ENCODE measurements around the gene CFLAR. TPM values are rescaled to one million over a fixed set of nuclear protein-coding genes. Genes with fewer than 3 reads are reported as not detected.
"Not testable (repeated sequence)": the region's sequence is repeated elsewhere in the genome, so short reads cannot be mapped to it uniquely, and the experiment has no call there.

CFLAR gene
- total and polyA plus RNA-seq, 2 donors: 58.5 to 84.5 TPM

- Histone ChIP-seq H3K9me3 (ENCODE audit: control insufficient read depth in 2 of 2, insufficient read depth in 1 of 2, low read length in 1 of 2) (peaks cover 0 to 13% of the 10 kb centered on the region in 2 donors), H3K27me3 (ENCODE audit: control insufficient read depth in 2 of 2, insufficient read depth in 1 of 2, low read length in 1 of 2) (no peaks in the 10 kb centered on the region), H3K27ac (ENCODE audit: low read depth in 1 of 2, low read length in 1 of 2) (peak overlapping the region; percentile 77 to 78), H3K4me1 (ENCODE audit: control insufficient read depth in 2 of 2, insufficient read depth in 2 of 2, low read length in 2 of 2) (peaks cover 7 to 35% of the 10 kb centered on the region in 2 donors), H3K36me3 (ENCODE audit: control insufficient read depth in 2 of 2, insufficient read depth in 2 of 2, low read length in 1 of 2) (peaks cover 0 to 8% of the 10 kb centered on the region in 2 donors), H3K4me3 (ENCODE audit: low read length in 2 of 2) (peak overlapping the region; percentile 61 to 75)
- peak in 1 of 9 donors; percentile 34 for DNase-seq (ENCODE audit: low read depth in 6 of 9, low spot score in 9 of 9)
- WGBS: 1% methylated on average over 4 of the region's 4 CpGs
Measured at GRCh38 chr2:201183365-201183727, 67.4 kb downstream of the CFLAR start.

- DNase-seq (ENCODE audit: low read depth in 6 of 9, low spot score in 9 of 9): peak in 1 of 9 donors; percentile 40
- H3K9me3 ChIP-seq (ENCODE audit: control insufficient read depth in 2 of 2, insufficient read depth in 1 of 2, low read length in 1 of 2): peaks cover 0 to 11% of the 10 kb centered on the region in 2 donors
- 8% methylated on average over 5 of the region's 5 CpGs for WGBS
- peak overlapping the region; percentile 28 to 36 for H3K27ac ChIP-seq (ENCODE audit: low read depth in 1 of 2, low read length in 1 of 2)
- not testable (repeated sequence) for H3K27me3 ChIP-seq (ENCODE audit: control insufficient read depth in 2 of 2, insufficient read depth in 1 of 2, low read length in 1 of 2)
- H3K36me3 ChIP-seq (ENCODE audit: control insufficient read depth in 2 of 2, insufficient read depth in 2 of 2, low read length in 1 of 2): peaks cover 0 to 11% of the 10 kb centered on the region in 2 donors
- peak overlapping the region; percentile 61 to 75 for H3K4me3 ChIP-seq (ENCODE audit: low read length in 2 of 2)
- peaks cover 9 to 35% of the 10 kb centered on the region in 2 donors for H3K4me1 ChIP-seq (ENCODE audit: control insufficient read depth in 2 of 2, insufficient read depth in 2 of 2, low read length in 2 of 2)
Measured at GRCh38 chr2:201183835-201184234, 67.9 kb downstream of the CFLAR start.

- Histone ChIP-seq H3K27ac (ENCODE audit: low read depth in 1 of 2, low read length in 1 of 2) (peak overlapping the region; percentile 11 to 28), H3K4me3 (ENCODE audit: low read length in 2 of 2) (peak overlapping the region; percentile 61 to 75), H3K4me1 (ENCODE audit: control insufficient read depth in 2 of 2, insufficient read depth in 2 of 2, low read length in 2 of 2) (peaks cover 9 to 35% of the 10 kb centered on the region in 2 donors), H3K36me3 (ENCODE audit: control insufficient read depth in 2 of 2, insufficient read depth in 2 of 2, low read length in 1 of 2) (peaks cover 0 to 11% of the 10 kb centered on the region in 2 donors)
- H3K27me3 ChIP-seq (ENCODE audit: control insufficient read depth in 2 of 2, insufficient read depth in 1 of 2, low read length in 1 of 2); DNase-seq (ENCODE audit: low read depth in 6 of 9, low spot score in 9 of 9); H3K9me3 ChIP-seq (ENCODE audit: control insufficient read depth in 2 of 2, insufficient read depth in 1 of 2, low read length in 1 of 2): not testable (repeated sequence)
- 15% methylated on average over 6 of the region's 6 CpGs for WGBS
Measured at GRCh38 chr2:201184248-201184647, 68.3 kb downstream of the CFLAR start.

- Histone ChIP-seq H3K27me3 (ENCODE audit: control insufficient read depth in 2 of 2, insufficient read depth in 1 of 2, low read length in 1 of 2) (no peaks in the 10 kb centered on the region), H3K36me3 (ENCODE audit: control insufficient read depth in 2 of 2, insufficient read depth in 2 of 2, low read length in 1 of 2) (peaks cover 0 to 15% of the 10 kb centered on the region in 2 donors), H3K4me1 (ENCODE audit: control insufficient read depth in 2 of 2, insufficient read depth in 2 of 2, low read length in 2 of 2) (peaks cover 9 to 40% of the 10 kb centered on the region in 2 donors), H3K9me3 (ENCODE audit: control insufficient read depth in 2 of 2, insufficient read depth in 1 of 2, low read length in 1 of 2) (peaks cover 0 to 4% of the 10 kb centered on the region in 2 donors), H3K4me3 (ENCODE audit: low read length in 2 of 2) (peak overlapping the region; percentile 7 to 8), H3K27ac (ENCODE audit: low read depth in 1 of 2, low read length in 1 of 2) (peak overlapping the region in 1 of 2 donors; percentile 19)
- WGBS: 4% methylated on average over 4 of the region's 4 CpGs
- DNase-seq (ENCODE audit: low read depth in 6 of 9, low spot score in 9 of 9): peak in 1 of 9 donors; percentile 51
Measured at GRCh38 chr2:201185863-201186262, 69.9 kb downstream of the CFLAR start.

- Histone ChIP-seq H3K9me3 (ENCODE audit: control insufficient read depth in 2 of 2, insufficient read depth in 1 of 2, low read length in 1 of 2) (peaks cover 0 to 4% of the 10 kb centered on the region in 2 donors), H3K36me3 (ENCODE audit: control insufficient read depth in 2 of 2, insufficient read depth in 2 of 2, low read length in 1 of 2) (peaks cover 0 to 15% of the 10 kb centered on the region in 2 donors), H3K27me3 (ENCODE audit: control insufficient read depth in 2 of 2, insufficient read depth in 1 of 2, low read length in 1 of 2) (no peaks in the 10 kb centered on the region), H3K4me3 (ENCODE audit: low read length in 2 of 2) (no peak overlapping the region), H3K27ac (ENCODE audit: low read depth in 1 of 2, low read length in 1 of 2) (no peak overlapping the region), H3K4me1 (ENCODE audit: control insufficient read depth in 2 of 2, insufficient read depth in 2 of 2, low read length in 2 of 2) (peaks cover 17 to 49% of the 10 kb centered on the region in 2 donors)
- DNase-seq (ENCODE audit: low read depth in 6 of 9, low spot score in 9 of 9): no peak
- 94% methylated on average over 5 of the region's 5 CpGs for WGBS
Measured at GRCh38 chr2:201186982-201187381, 71.0 kb downstream of the CFLAR start.

GRCh38 chr2:201188449-201188848 is 72.5 kb downstream of the CFLAR start:
- H3K9me3 ChIP-seq (ENCODE audit: control insufficient read depth in 2 of 2, insufficient read depth in 1 of 2, low read length in 1 of 2): peaks cover 0 to 4% of the 10 kb centered on the region in 2 donors
- no peak overlapping the region for H3K4me3 ChIP-seq (ENCODE audit: low read length in 2 of 2)
- peaks cover under 1 to 20% of the 10 kb centered on the region in 2 donors for H3K36me3 ChIP-seq (ENCODE audit: control insufficient read depth in 2 of 2, insufficient read depth in 2 of 2, low read length in 1 of 2)
- peaks cover 18 to 48% of the 10 kb centered on the region in 2 donors for H3K4me1 ChIP-seq (ENCODE audit: control insufficient read depth in 2 of 2, insufficient read depth in 2 of 2, low read length in 2 of 2)
- 84% methylated on average over 4 of the region's 4 CpGs for WGBS
- no peaks in the 10 kb centered on the region for H3K27me3 ChIP-seq (ENCODE audit: control insufficient read depth in 2 of 2, insufficient read depth in 1 of 2, low read length in 1 of 2)
- no peak overlapping the region for H3K27ac ChIP-seq (ENCODE audit: low read depth in 1 of 2, low read length in 1 of 2)
- DNase-seq (ENCODE audit: low read depth in 6 of 9, low spot score in 9 of 9): no peak

- H3K27ac ChIP-seq (ENCODE audit: low read depth in 1 of 2, low read length in 1 of 2): peak overlapping the region; percentile 85 to 86
- DNase-seq (ENCODE audit: low read depth in 6 of 9, low spot score in 9 of 9): peak in 7 of 9 donors; percentile 42 to 83 (median 59)
Measured at GRCh38 chr2:201191132-201191875, 75.3 kb downstream of the CFLAR start.

GRCh38 chr2:201194097-201194496 is 78.1 kb downstream of the CFLAR start:
- DNase-seq (ENCODE audit: low read depth in 6 of 9, low spot score in 9 of 9): peak in 2 of 9 donors; percentile 23 to 64
- peaks cover 9 to 18% of the 10 kb centered on the region in 2 donors for H3K4me1 ChIP-seq (ENCODE audit: control insufficient read depth in 2 of 2, insufficient read depth in 2 of 2, low read length in 2 of 2)
- no peaks in the 10 kb centered on the region for H3K27me3 ChIP-seq (ENCODE audit: control insufficient read depth in 2 of 2, insufficient read depth in 1 of 2, low read length in 1 of 2)
- H3K36me3 ChIP-seq (ENCODE audit: control insufficient read depth in 2 of 2, insufficient read depth in 2 of 2, low read length in 1 of 2): peaks cover 13 to 42% of the 10 kb centered on the region in 2 donors
- H3K9me3 ChIP-seq (ENCODE audit: control insufficient read depth in 2 of 2, insufficient read depth in 1 of 2, low read length in 1 of 2): no peaks in the 10 kb centered on the region
- H3K4me3 ChIP-seq (ENCODE audit: low read length in 2 of 2): no peak overlapping the region
- H3K27ac ChIP-seq (ENCODE audit: low read depth in 1 of 2, low read length in 1 of 2): peak overlapping the region; percentile 57 to 60
- WGBS: 36% methylated on average over 3 of the region's 3 CpGs

More at GRCh38 chr2:201191132-201191875, 75.3 kb downstream of the CFLAR start:
- no peak overlapping the region for H3K4me3 ChIP-seq (ENCODE audit: low read length in 2 of 2)
- peaks cover 12 to 25% of the 10 kb centered on the region in 2 donors for H3K4me1 ChIP-seq (ENCODE audit: control insufficient read depth in 2 of 2, insufficient read depth in 2 of 2, low read length in 2 of 2)
- H3K9me3 ChIP-seq (ENCODE audit: control insufficient read depth in 2 of 2, insufficient read depth in 1 of 2, low read length in 1 of 2): peaks cover 0 to 4% of the 10 kb centered on the region in 2 donors
- H3K36me3 ChIP-seq (ENCODE audit: control insufficient read depth in 2 of 2, insufficient read depth in 2 of 2, low read length in 1 of 2): peaks cover 10 to 33% of the 10 kb centered on the region in 2 donors
- no peaks in the 10 kb centered on the region for H3K27me3 ChIP-seq (ENCODE audit: control insufficient read depth in 2 of 2, insufficient read depth in 1 of 2, low read length in 1 of 2)
- WGBS: 13% methylated on average over 4 of the region's 4 CpGs

GRCh38 chr2:201195331-201195730 is 79.4 kb downstream of the CFLAR start:
- no peak overlapping the region for H3K4me3 ChIP-seq (ENCODE audit: low read length in 2 of 2)
- peaks cover 16 to 41% of the 10 kb centered on the region in 2 donors for H3K36me3 ChIP-seq (ENCODE audit: control insufficient read depth in 2 of 2, insufficient read depth in 2 of 2, low read length in 1 of 2)
- no peaks in the 10 kb centered on the region for H3K9me3 ChIP-seq (ENCODE audit: control insufficient read depth in 2 of 2, insufficient read depth in 1 of 2, low read length in 1 of 2)
- 82% methylated on average over 3 of the region's 3 CpGs for WGBS
- H3K27ac ChIP-seq (ENCODE audit: low read depth in 1 of 2, low read length in 1 of 2): no peak overlapping the region
- H3K27me3 ChIP-seq (ENCODE audit: control insufficient read depth in 2 of 2, insufficient read depth in 1 of 2, low read length in 1 of 2): no peaks in the 10 kb centered on the region
- no peak for DNase-seq (ENCODE audit: low read depth in 6 of 9, low spot score in 9 of 9)
- H3K4me1 ChIP-seq (ENCODE audit: control insufficient read depth in 2 of 2, insufficient read depth in 2 of 2, low read length in 2 of 2): peaks cover 9 to 18% of the 10 kb centered on the region in 2 donors

Data from thymus (tissue), 11 donors.